GM23248 (cell line): ENCODE results near the gene OPCML. TPM values are rescaled to one million over a fixed set of nuclear protein-coding genes. Genes with fewer than 3 reads are reported as not detected.

Experiments
- DNase-seq: peaks from one replicate; pipeline ENCODE4 v3.0.0-alpha.2; 2015
- H2AFZ ChIP-seq: fragments of 200-600 bp; sonication (generic); 2 replicates; pipeline ENCODE4 v1.6.1; 2016; ENCODE audit warnings: antibody characterized with exemption
- H3F3A ChIP-seq: fragments of 200-600 bp; sonication (generic); 2 replicates; pipeline ENCODE4 v1.6.1; 2016; ENCODE audit warnings: mild to moderate bottlenecking, antibody characterized with exemption, mixed run types; ENCODE audit not compliant: insufficient read depth
- H3K27ac ChIP-seq: fragments of 200-600 bp; sonication (generic); 2 replicates; pipeline ENCODE4 v1.5.1; 2016; ENCODE audit warnings: mild to moderate bottlenecking
- H3K27me3 ChIP-seq: fragments of 200-600 bp; sonication (generic); replicated peaks from 2 replicates; pipeline ENCODE4 v1.6.1; 2016; ENCODE audit warnings: mild to moderate bottlenecking; ENCODE audit not compliant: insufficient read depth
- H3K36me3 ChIP-seq: fragments of 200-600 bp; sonication (generic); 2 replicates; pipeline ENCODE4 v1.6.1; 2016; ENCODE audit warnings: low read depth, mild to moderate bottlenecking
- H3K4me1 ChIP-seq: fragments of 200-600 bp; sonication (generic); 2 replicates; pipeline ENCODE4 v1.6.1; 2016; ENCODE audit warnings: mild to moderate bottlenecking; ENCODE audit not compliant: insufficient read depth
- H3K4me2 ChIP-seq: fragments of 200-600 bp; sonication (generic); one replicate; pipeline ENCODE4 v1.6.1; 2016; ENCODE audit warnings: mild to moderate bottlenecking; ENCODE audit not compliant: unreplicated experiment
- H3K4me3 ChIP-seq: fragments of 200-600 bp; sonication (generic); 2 replicates; pipeline ENCODE4 v1.5.1; 2016; ENCODE audit warnings: mild to moderate bottlenecking
- H3K79me2 ChIP-seq: fragments of 200-600 bp; sonication (generic); 2 replicates; pipeline ENCODE4 v1.6.1; 2016; ENCODE audit warnings: mild to moderate bottlenecking; ENCODE audit not compliant: insufficient read depth
- H3K9ac ChIP-seq: fragments of 200-600 bp; sonication (generic); 2 replicates; pipeline ENCODE4 v1.6.1; 2016; ENCODE audit warnings: mild to moderate bottlenecking
- H3K9me2 ChIP-seq: fragments of 200-600 bp; sonication (generic); 2 replicates; pipeline ENCODE4 v1.6.1; 2016; ENCODE audit warnings: mixed run types, mild to moderate bottlenecking, moderate library complexity; ENCODE audit not compliant: insufficient read depth
- H3K9me3 ChIP-seq: fragments of 200-600 bp; sonication (generic); one replicate; pipeline ENCODE4 v1.6.1; 2017; ENCODE audit warnings: low read depth
- H4K20me1 ChIP-seq: fragments of 200-600 bp; sonication (generic); 2 replicates; pipeline ENCODE4 v1.6.0; 2016; ENCODE audit not compliant: insufficient read depth
- EZH2 ChIP-seq: fragments of 200-600 bp; sonication (generic); IDR thresholded peaks from 2 replicates; pipeline ENCODE4 v1.6.1; 2018; ENCODE audit warnings: antibody characterized with exemption, mild to moderate bottlenecking; ENCODE audit not compliant: insufficient read depth, poor library complexity, severe bottlenecking
- EZH2phosphoT487 ChIP-seq: fragments of 200-600 bp; sonication (generic); IDR thresholded peaks from 2 replicates; pipeline ENCODE4 v1.6.1; 2018; ENCODE audit warnings: antibody characterized with exemption, moderate library complexity, mild to moderate bottlenecking, low read depth; ENCODE audit not compliant: insufficient read depth
- WGBS, 2 experiments: methylation state at CpG; one replicate each; pipeline ENCODE4 v1.1.6; 2015 to 2017; ENCODE audit warnings: low lambda C conversion rate in 2 of 2, low coverage in 1 of 2; ENCODE audit errors: missing lambda C conversion rate in 2 of 2; 5-methylcytosine and 5-hydroxymethylcytosine counted together
- in situ Hi-C: fragments of 300-500 bp; cut with MboI; formaldehyde crosslinking; loops from 2 replicates; pipeline ENCODE4 v1.15.0; 2020
- polyA plus RNA-seq: library from polyadenylated mRNA; unstranded; fragments of >200 nt; fragmentation: Nextera tagmentation; extraction: Ambion mirVana; gene quantifications from 2 replicates; pipeline ENCODE4 v1.2.1, GENCODE V29; 2016
- total RNA-seq: library from RNA; depleted of rRNA; stranded (reverse); fragments of >200 nt; shearing (Covaris generic); gene quantifications from 2 replicates; pipeline ENCODE4 v1.2.3, GENCODE V29; 2014

The OPCML gene
- total and polyA plus RNA-seq, 2 experiments from 2014 or later: 0.69 to 1.6 TPM

GRCh38 chr11:133162227-133162626 lies 370.1 kb downstream of the OPCML start:
- no peak overlapping the region for H3K27ac ChIP-seq
- H2AFZ ChIP-seq: no peak overlapping the region
- no peaks in the 10 kb centered on the region for H3K9me3 ChIP-seq
- peaks cover 12% of the 10 kb centered on the region for H3K27me3 ChIP-seq
- no peaks in the 10 kb centered on the region for H3K79me2 ChIP-seq
- TF ChIP-seq EZH2phosphoT487 (no peak), EZH2 (no peak)
- H3K36me3 ChIP-seq: no peaks in the 10 kb centered on the region
- no peaks in the 10 kb centered on the region for H3K4me1 ChIP-seq
- no peaks in the 10 kb centered on the region for H4K20me1 ChIP-seq
- no peak overlapping the region for H3K4me2 ChIP-seq
- no peak overlapping the region for H3K4me3 ChIP-seq
- 51 to 54% methylated on average over 12 of the region's 12 CpGs for WGBS, 2 experiments
- DNase-seq: no peak
- H3F3A ChIP-seq: no peaks in the 10 kb centered on the region
- H3K9ac ChIP-seq: no peak overlapping the region
- H3K9me2 ChIP-seq: no peaks in the 10 kb centered on the region
- in situ Hi-C loops: no loop called here

DNA sequence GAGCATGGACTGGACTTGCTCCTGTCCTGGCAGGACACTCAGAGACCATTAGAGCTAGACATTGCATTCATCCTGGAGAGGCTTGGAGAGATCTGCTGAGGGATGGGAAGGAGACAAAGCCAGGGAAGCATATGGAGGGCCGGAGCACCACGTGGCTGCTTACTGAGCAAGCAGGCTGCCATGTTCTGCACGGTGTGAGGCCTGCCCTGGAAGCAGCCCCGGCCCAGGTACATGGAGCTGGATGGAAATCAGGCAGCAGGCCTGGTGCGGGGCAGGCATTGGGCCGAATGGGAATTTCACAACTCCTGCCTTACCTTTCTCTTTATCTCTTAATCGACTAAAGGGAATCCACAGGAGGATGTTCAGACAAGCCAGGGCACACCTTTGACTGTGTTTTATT lies 371.5 kb downstream of the OPCML start:
- no peaks in the 10 kb centered on the region for H3K9me3 ChIP-seq
- H3K4me1 ChIP-seq: no peaks in the 10 kb centered on the region
- no peaks in the 10 kb centered on the region for H3K79me2 ChIP-seq
- H3K9ac ChIP-seq: no peak overlapping the region
- no peaks in the 10 kb centered on the region for H3K36me3 ChIP-seq
- in situ Hi-C loops: no loop called here
- H3K27me3 ChIP-seq: peaks cover 7% of the 10 kb centered on the region
- no peak overlapping the region for H3K4me3 ChIP-seq
- DNase-seq: no peak
- no peak overlapping the region for H3K27ac ChIP-seq
- no peaks in the 10 kb centered on the region for H4K20me1 ChIP-seq
- no peak overlapping the region for H3K4me2 ChIP-seq
- WGBS, 2 experiments: 27 to 30% methylated on average over 7 of the region's 7 CpGs
- no peaks in the 10 kb centered on the region for H3F3A ChIP-seq
- TF ChIP-seq EZH2 (no peak), EZH2phosphoT487 (no peak)
- H3K9me2 ChIP-seq: no peaks in the 10 kb centered on the region
- no peak overlapping the region for H2AFZ ChIP-seq

- Histone ChIP-seq H3F3A (no peaks in the 10 kb centered on the region), H3K27me3 (peaks cover 5% of the 10 kb centered on the region; the same call in 1 of the 2 replicates), H3K9me3 (no peaks in the 10 kb centered on the region), H3K9me2 (no peaks in the 10 kb centered on the region), H3K79me2 (no peaks in the 10 kb centered on the region), H3K9ac (no peak overlapping the region), H3K27ac (no peak overlapping the region), H2AFZ (no peak overlapping the region), H4K20me1 (no peaks in the 10 kb centered on the region), H3K36me3 (no peaks in the 10 kb centered on the region), H3K4me1 (no peaks in the 10 kb centered on the region), H3K4me3 (no peak overlapping the region), H3K4me2 (no peak overlapping the region)
- TF ChIP-seq EZH2phosphoT487 (no peak), EZH2 (no peak)
- peak; percentile 15 for DNase-seq
- WGBS, 2 experiments: 17% methylated on average over 17 of the region's 17 CpGs
- in situ Hi-C loops: no loop called here
These were observed 375.1 kb downstream of the OPCML start for GRCh38 chr11:133156986-133157745.

DNA sequence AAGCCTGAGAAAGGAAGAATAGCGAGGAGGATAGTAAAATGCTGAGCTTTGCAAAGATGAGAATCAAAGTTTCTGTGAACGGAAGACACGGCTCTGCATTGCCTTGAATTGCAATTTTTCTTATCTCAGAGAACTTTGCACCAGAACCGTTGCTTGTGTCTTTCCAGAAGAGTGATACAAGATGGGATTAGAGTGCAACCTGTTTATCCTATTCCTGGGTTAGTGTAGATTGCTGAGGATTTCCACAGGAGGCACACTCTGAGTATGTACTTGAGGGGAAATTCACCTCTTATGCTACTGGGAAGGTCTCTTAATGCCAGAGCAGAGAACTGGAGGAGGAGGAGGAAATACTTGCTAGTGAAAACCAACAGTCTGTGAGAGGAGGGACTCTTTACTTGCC lies 377.5 kb downstream of the OPCML start:
- no peaks in the 10 kb centered on the region for H3K9me2 ChIP-seq
- no peak overlapping the region for H3K4me3 ChIP-seq
- DNase-seq: no peak
- no peak overlapping the region for H3K9ac ChIP-seq
- H3K9me3 ChIP-seq: no peaks in the 10 kb centered on the region
- in situ Hi-C loops: no loop called here
- no peak overlapping the region for H3K4me2 ChIP-seq
- TF ChIP-seq EZH2: no peak
- no peak for TF ChIP-seq EZH2phosphoT487
- H3F3A ChIP-seq: no peaks in the 10 kb centered on the region
- peaks cover 10% of the 10 kb centered on the region; the same call in 1 of the 2 replicates for H3K27me3 ChIP-seq
- no peak overlapping the region for H3K27ac ChIP-seq
- no peaks in the 10 kb centered on the region for H3K36me3 ChIP-seq
- no peaks in the 10 kb centered on the region for H4K20me1 ChIP-seq
- no peaks in the 10 kb centered on the region for H3K4me1 ChIP-seq
- H3K79me2 ChIP-seq: no peaks in the 10 kb centered on the region
- no peak overlapping the region for H2AFZ ChIP-seq
- WGBS, 2 experiments: 14 to 21% methylated on average over 4 of the region's 4 CpGs
